ENCODE results near the gene NCCRP1. TPM values are rescaled to one million over a fixed set of nuclear protein-coding genes. Genes with fewer than 3 reads are reported as not detected.

The NCCRP1 gene
- total and polyA plus RNA-seq, 4 donors = 0.05 to 0.97 (median 0.17) TPM

GRCh38 chr19:39160889-39161672, 35.7 kb upstream of the NCCRP1 start:
- no peaks in the 10 kb centered on the region for H3K9me3 ChIP-seq (ENCODE audit: control insufficient read depth in 4 of 4, insufficient read depth in 3 of 4, low read length in 3 of 4)
- H3K27me3 ChIP-seq (ENCODE audit: control insufficient read depth in 3 of 3, insufficient read depth in 3 of 3, low read length in 2 of 3) = no peaks in the 10 kb centered on the region
- DNase-seq (no peak), ATAC-seq (ENCODE audit: insufficient read depth, low FRiP score) (no peak)
- H3K4me3 ChIP-seq = no peak overlapping the region
- peak overlapping the region in 1 of 2 donors; percentile 66 for H3K27ac ChIP-seq (ENCODE audit: low read depth in 1 of 2, low read length in 1 of 2)
- TF ChIP-seq CTCF (IDR thresholded peaks at IDR 0.05; ENCODE audit: control extremely low read depth, extremely low read depth) = no peak
- no peak overlapping the region for H3K9ac ChIP-seq (ENCODE audit: insufficient read depth in 1 of 2, low read length in 2 of 2)
- 63 to 68% methylated on average over 20 to 21 of the region's 21 CpGs for WGBS, 2 donors
- no peaks in the 10 kb centered on the region for H3K36me3 ChIP-seq (ENCODE audit: control insufficient read depth in 4 of 4, insufficient read depth in 4 of 4, low read length in 4 of 4)
- peaks cover 0 to 49% (median 28%) of the 10 kb centered on the region in 5 donors for H3K4me1 ChIP-seq (ENCODE audit: control insufficient read depth in 5 of 5, insufficient read depth in 5 of 5, low read length in 5 of 5)

- DNase-seq = no peak
- WGBS, 2 donors = 84 to 85% methylated on average over 15 of the region's 15 CpGs
- Histone ChIP-seq H3K36me3 (ENCODE audit: control insufficient read depth in 4 of 4, insufficient read depth in 4 of 4, low read length in 4 of 4) (no peaks in the 10 kb centered on the region), H3K4me1 (ENCODE audit: control insufficient read depth in 5 of 5, insufficient read depth in 5 of 5, low read length in 5 of 5) (peaks cover 4 to 52% (median 26%) of the 10 kb centered on the region in 5 donors), H3K9me3 (ENCODE audit: control insufficient read depth in 4 of 4, insufficient read depth in 3 of 4, low read length in 3 of 4) (no peaks in the 10 kb centered on the region), H3K27me3 (ENCODE audit: control insufficient read depth in 3 of 3, insufficient read depth in 3 of 3, low read length in 2 of 3) (no peaks in the 10 kb centered on the region), H3K27ac (ENCODE audit: low read depth in 1 of 2, low read length in 1 of 2) (peak overlapping the region in 1 of 2 donors; percentile 28), H3K9ac (ENCODE audit: insufficient read depth in 1 of 2, low read length in 2 of 2) (no peak overlapping the region), H3K4me3 (no peak overlapping the region)
- TF ChIP-seq CTCF (IDR thresholded peaks at IDR 0.05; ENCODE audit: control extremely low read depth, extremely low read depth) = no peak
- ATAC-seq (ENCODE audit: insufficient read depth, low FRiP score) = no peak
Observed at GRCh38 chr19:39162441-39163043, 34.2 kb upstream of the NCCRP1 start.

GRCh38 chr19:39163621-39164020, 33.1 kb upstream of the NCCRP1 start:
- Histone ChIP-seq H3K36me3 (ENCODE audit: control insufficient read depth in 4 of 4, insufficient read depth in 4 of 4, low read length in 4 of 4) (peaks cover 0 to under 1% (median 0%) of the 10 kb centered on the region in 4 donors), H3K4me1 (ENCODE audit: control insufficient read depth in 5 of 5, insufficient read depth in 5 of 5, low read length in 5 of 5) (peaks cover 2 to 52% (median 27%) of the 10 kb centered on the region in 5 donors), H3K9me3 (ENCODE audit: control insufficient read depth in 4 of 4, insufficient read depth in 3 of 4, low read length in 3 of 4) (no peaks in the 10 kb centered on the region), H3K27ac (ENCODE audit: low read depth in 1 of 2, low read length in 1 of 2) (no peak overlapping the region), H3K27me3 (ENCODE audit: control insufficient read depth in 3 of 3, insufficient read depth in 3 of 3, low read length in 2 of 3) (no peaks in the 10 kb centered on the region), H3K9ac (ENCODE audit: insufficient read depth in 1 of 2, low read length in 2 of 2) (no peak overlapping the region), H3K4me3 (no peak overlapping the region)
- TF ChIP-seq CTCF (IDR thresholded peaks at IDR 0.05; ENCODE audit: control extremely low read depth, extremely low read depth) = no peak
- no peak for ATAC-seq (ENCODE audit: insufficient read depth, low FRiP score)
- 81 to 89% methylated on average over 9 of the region's 9 CpGs for WGBS, 2 donors
- DNase-seq = no peak
